Measurements from ENCODE around the gene SLC1A2.

Gene SLC1A2

DNA sequence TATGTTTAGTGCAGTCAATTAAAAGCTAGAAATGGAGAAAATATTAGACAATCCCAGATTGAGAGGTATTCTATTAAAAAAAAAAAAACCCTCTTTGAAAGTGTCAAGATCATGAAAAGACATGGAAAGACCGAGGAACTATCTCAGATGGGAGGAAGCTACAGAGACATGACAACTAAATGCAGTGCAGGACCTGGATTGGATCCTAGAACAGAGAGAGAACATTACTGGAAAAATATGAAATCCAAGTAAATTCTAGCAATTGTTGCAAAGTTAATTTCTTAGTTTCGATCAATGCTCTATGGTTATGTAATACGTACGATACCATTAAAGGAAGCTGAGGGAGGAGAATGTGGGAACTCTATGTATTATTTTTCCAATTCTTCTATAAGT is 43.2 kb downstream of the SLC1A2 start:
- DNase-seq (ENCODE audit: low read depth, low spot score), result no peak

DNA sequence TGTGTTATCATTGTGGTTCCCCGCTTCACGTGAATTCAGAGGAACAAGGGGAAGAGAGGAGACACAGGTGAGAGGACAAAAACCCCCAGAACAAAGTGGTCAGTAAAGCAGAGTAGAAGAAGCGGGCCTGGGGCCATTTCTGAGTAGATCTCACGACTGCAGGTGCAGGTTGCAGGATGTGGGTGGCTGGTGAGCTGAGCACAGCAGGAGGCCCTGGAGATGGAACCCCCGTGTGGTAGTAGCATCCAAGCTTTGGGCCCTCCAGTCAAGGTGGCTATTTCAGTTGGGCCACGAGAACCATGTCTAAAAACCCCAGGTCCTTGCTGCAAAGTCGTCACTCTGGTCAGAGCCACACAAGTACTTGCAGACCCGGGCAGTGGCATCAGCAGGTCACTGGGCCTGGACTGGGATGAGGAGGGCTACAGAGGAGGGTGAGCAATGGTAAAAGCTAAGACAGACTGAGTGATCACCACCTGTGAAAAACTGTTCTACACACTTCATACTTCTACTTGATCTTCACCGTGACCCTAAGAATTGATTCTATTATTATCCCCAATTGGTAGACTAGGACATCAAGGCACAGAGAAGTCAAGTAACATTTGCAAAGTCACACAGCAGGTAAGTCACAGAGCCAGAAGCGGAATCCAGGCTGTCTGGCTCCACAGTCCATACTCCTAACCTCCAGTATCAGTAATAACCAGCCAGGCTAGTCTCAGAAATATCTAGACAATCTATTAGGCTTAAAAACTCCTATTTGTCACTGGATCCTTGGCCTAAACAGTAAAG is 43.8 kb downstream of the SLC1A2 start:
- no peak for DNase-seq (ENCODE audit: low read depth, low spot score)

DNA sequence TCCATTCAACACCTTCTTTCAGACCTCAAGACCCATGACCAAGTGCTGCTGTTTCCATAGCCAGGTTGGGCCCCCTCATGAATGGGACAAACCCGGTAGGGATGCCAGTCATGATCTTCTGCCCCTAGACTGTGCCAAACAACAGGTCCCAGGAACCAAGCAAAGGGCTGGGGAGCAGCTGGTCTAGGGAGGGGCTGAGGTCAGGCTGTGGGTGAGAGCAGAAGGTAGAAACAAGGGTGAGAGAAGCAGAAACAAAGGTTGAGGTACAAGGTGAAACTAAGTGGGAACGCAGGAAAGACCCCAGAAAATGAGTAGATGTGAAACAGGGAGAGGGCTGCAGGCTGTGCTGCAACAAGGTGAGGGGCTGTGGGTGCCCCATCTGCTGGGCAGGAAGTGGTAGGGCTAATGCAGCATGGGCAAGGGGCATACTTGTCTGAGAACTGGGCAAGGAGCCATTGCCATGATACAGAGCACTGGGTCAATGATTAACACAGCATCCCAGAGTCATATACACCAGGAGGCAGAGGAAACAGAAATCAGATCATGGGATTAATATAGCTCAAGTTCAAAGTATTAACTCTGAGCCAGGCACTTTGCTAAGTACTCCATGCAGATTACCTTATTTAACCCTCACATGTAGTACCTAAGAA is 45.9 kb downstream of the SLC1A2 start:
- DNase-seq (ENCODE audit: low read depth, low spot score), result no peak

DNA sequence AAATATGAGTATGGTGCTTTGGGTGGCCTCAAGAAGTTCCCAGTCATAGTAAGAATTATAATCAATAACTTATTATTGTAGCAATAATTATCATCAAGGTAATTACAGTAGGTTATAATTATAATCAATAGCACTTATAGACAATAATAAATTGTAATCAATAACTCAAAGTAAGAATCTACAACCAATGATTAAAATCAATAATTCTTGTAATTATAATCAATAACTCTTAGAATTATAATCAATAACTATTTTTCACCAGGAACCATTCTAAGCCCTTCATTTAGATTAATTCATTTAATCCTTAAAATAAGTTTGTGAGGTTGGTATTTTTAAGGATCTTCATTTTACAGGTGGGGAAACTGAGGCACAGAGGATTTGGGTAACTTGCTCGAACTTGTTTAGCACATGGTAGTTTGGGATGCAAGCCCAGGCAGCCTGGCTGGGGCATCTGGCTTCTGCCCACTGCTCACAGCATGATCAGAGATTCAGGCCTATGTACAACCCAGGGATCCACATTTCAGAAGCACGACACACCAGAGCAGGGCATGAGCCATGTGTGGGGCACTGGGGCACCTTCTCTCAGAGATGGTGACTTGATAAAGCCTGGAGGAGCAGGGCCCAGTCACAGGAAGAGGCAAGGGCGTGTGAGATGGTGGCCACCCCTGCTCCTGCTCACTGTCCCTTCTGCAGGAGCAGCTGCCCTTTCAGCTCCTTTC is 46.6 kb downstream of the SLC1A2 start:
- DNase-seq (ENCODE audit: low read depth, low spot score), result no peak

DNA sequence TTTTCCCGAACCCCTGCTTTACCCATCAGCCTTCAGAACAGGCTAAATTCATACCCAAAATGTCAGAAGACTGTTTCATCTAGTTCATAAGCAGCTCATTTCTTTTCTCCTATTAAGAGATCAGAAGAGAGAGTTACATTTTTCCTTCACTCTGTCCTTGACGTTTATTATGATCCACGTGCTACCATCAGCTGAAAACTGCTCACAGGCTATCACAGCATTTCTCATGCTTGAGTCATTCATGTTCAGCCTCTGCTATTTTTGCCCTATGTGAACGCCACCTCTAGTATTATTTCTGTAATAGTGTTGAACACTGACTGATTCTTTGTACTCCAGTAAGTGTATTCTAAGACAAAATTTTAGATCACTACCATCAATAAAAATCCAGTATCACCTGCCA is 51.9 kb downstream of the SLC1A2 start:
- peak; percentile 39 for DNase-seq (ENCODE audit: low read depth, low spot score)

DNA sequence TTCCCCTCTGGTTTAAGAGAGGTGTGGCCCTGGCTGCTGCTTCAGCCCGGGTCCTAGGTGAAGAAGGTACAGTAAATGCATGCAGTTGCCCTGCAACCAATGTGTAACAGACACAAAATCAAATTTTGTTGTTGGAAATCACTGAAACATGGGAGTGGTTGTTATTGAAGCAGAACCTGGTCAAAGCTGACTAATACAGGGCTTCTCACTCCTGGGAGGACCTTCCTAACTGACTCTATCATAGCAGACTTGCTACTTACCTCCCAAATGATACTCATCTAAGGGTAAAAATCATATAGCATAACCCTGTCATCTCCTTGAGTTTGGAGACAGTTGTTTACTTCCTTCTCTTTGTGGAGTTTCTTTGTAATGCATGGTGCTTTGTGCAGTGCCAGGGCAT is 52.6 kb downstream of the SLC1A2 start:
- no peak for DNase-seq (ENCODE audit: low read depth, low spot score)

DNA sequence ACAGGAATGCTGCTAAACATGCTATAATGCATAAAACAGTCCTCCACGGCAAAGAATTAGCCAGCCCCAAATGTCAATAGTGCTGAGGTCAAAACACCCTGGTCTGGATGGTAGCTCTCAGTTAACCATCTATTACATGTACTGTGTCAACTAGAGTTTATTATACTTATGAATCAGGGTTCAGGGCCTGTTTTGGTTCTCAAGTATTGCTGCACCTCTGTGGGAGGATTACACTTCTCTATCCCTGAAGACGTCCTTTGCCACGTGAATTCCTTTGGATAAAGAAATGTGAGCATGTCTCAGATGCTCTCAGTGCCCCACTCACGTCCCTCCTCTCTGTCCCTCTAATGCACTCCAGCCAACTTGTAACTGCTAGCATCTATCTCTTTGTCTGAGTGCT is 53.4 kb downstream of the SLC1A2 start:
- DNase-seq (ENCODE audit: low read depth, low spot score), result no peak

DNA sequence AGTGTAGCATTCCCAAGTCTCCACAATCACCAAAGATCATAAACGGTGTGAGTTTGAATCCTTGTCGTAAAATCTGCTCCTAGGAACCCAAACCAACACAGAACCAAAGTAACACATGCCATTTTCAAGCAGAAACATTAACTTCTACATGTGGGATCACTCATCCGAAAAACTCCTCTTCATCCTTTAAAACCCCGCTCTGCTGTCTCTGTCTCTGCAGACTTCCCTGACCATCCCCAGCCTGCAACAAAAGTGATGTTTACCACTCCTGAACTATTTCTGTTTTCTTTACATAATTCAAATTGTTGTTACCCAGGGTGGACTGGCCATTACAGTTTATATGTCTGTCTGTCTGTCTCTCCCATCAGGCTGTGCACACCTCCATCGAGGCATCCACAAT is 54.0 kb downstream of the SLC1A2 start:
- no peak for DNase-seq (ENCODE audit: low read depth, low spot score)

DNA sequence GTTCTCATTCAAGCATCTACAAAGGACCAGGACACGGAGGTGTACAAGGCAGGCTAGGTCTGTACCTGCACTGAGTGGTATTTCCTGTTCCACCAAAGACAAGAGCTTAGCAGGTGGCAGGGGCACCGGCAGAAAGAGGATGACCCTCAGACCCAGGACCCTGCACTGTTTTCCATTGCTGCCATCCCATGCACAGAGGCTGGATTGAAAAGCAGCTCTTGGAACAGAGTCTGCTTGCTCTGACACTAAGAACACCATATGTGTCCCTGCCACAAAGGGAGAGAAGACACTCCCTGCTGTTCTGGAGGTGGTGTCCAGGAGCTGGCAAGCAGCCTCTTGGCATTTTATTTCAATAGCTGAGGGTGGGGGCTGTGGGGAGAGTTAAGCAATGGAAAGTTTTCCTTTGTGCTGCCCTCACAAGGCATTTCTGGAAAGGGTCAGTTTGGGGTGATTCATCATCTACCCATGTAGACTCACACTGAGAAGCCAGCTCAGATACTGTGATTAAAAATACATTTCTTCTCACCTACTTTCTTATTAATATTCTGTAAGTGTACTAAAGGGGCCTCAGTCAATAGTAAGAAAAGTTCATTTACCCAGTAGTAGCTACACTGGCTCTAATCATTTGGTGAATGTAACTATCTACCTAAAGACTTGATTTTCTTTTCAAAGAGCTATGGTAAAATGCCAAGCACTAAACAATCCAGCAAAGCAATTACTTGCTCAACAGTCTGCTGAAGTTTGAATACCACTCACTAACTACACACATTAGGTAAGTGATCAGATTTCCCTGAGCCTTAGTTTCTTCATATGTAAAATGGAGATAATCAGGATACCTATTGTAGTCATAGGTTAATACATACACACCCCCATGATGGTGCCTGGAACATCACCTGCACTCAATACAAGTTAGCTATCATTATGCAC is 55.2 kb downstream of the SLC1A2 start:
- DNase-seq (ENCODE audit: low read depth, low spot score), result peak; percentile 94

DNA sequence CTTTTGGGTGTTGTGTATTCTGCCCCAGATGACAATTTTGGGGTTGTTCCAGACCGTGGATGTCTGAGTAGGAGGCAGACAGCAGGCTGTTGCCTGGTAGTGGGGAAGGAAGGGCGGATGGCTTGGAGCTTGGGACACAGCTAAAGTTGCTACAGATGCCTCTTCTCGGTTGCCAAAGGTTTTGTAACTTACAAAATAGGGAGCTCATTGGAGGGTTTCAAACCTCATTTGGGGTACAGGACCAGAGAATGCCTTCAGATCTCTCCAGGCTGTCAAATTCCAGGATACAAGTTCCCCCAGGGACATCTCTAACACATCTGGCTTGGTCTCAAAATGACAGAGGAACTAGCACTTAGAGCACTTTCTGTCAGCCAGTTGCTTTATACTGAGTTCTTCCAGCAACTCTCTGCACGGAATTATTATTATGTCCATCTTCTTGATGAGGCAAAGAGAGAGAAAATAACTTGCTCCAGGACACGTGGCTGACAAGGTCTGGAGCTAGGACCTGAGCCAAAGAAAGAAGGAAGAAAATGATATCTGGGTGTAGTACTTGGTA is 56.0 kb downstream of the SLC1A2 start:
- DNase-seq (ENCODE audit: low read depth, low spot score), result no peak

DNA sequence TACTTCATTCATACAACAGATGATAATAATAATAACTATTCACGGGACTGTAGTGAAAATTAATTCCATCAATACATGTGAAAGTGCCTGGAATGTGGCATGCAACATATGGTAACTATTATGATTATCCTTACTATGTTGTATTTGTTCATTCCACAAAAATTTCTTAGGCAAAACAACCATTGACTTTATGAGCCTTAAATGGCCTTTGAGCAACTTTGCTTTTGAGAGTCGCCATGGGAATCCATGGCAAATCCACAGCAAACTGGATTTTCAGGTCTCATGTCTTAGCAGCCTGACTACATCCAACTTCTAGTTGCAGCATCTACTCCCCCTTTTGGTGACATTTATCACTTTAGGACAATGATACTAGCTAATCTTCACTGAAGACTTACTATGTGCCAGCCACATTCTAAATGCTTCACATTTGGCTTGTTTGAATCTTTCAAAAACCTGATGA is 56.8 kb downstream of the SLC1A2 start:
- DNase-seq (ENCODE audit: low read depth, low spot score), result no peak

DNA sequence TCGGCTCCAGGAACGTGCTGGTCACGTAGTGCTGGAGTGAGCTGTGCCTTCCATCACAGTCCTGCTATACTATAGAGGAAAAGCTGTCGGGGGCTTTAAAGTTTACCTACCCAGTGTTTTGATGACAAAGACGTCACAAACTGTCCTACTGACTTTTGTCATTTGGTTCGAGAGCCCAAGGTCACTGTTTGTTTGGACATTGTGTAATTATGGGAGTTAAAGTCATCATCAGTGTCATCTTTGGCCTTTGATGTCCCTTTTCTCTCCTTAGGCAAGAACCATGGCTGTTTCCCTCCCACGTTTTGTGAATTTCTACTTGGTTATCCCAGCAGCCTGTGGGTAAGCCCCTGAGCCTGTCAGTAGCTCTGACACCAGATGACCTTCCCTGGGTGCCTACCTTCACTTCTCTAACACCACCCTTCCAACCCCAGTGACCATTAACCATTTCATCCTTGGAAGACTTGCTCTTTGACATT is 59.3 kb downstream of the SLC1A2 start:
- no peak for DNase-seq (ENCODE audit: low read depth, low spot score)

DNA sequence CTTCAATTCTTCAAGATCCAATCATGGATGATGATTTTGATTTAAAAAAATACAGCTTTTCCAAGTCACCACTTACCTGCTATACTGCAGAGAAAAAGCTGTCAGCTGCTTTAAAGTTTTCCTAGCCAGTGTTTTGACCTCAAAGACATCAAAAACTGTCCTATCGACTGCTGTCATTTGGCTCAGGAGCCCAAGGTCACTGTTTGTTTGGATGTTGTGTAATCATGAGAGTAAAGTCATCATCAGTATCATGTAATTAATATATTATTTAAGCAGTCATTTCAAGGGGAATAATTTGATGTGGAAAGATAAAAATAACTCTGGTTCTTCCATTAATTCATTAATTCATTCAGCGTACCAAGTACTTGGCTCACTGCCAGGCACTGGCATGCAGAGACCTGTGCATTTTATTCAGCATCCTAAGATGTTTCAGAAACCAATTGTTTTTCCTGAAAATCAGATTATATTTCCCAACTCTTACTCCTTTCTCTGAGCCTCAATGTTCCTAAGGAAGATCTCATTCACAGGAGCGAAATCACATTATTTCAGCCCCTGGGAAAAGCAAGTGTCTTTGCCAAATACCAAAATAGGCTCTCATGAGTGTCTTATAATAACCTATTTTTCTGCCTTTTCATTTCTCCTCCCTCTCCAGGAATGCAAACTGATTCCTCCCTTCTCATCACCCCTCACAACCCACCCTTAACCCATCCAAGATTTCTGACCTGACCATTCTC is 59.9 kb downstream of the SLC1A2 start:
- DNase-seq (ENCODE audit: low read depth, low spot score), result no peak

DNA sequence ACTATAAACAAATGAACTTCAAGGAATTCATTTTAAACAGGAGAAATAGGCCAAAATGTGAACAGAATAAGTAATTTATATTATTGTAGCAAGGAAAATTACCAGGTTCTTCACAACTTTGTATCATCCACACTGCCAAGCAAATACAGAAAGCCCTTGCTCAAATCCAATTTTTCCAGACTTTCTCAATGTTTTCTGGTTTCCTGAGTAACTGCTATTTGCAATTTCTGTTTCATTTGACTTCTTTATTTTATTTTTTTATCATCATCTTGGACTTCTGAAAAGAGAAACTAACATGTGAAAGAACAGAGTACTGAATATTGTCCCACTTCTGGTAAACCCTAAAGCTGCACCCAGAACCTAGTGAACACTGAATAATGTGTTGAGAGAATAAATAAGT is 61.0 kb downstream of the SLC1A2 start:
- DNase-seq (ENCODE audit: low read depth, low spot score), result no peak

DNA sequence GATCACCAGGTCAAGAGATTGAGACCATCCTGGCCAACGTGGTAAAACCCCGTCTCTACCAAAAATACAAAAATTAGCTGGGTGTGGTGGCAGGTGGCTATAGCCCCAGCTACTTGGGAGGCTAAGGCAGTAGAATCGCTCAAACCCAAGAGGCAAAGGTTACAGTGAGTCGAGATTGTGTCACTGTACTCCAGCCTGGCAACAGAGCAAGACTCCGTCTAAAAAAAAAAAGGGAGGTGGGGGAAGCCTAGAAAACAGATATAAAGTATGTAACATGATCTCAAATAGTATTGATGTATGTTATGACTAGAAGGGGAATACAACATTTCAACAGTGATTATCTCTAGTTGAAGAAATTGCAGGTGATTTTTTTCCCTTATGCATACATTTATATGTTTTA is 61.4 kb downstream of the SLC1A2 start:
- no peak for DNase-seq (ENCODE audit: low read depth, low spot score)

DNA sequence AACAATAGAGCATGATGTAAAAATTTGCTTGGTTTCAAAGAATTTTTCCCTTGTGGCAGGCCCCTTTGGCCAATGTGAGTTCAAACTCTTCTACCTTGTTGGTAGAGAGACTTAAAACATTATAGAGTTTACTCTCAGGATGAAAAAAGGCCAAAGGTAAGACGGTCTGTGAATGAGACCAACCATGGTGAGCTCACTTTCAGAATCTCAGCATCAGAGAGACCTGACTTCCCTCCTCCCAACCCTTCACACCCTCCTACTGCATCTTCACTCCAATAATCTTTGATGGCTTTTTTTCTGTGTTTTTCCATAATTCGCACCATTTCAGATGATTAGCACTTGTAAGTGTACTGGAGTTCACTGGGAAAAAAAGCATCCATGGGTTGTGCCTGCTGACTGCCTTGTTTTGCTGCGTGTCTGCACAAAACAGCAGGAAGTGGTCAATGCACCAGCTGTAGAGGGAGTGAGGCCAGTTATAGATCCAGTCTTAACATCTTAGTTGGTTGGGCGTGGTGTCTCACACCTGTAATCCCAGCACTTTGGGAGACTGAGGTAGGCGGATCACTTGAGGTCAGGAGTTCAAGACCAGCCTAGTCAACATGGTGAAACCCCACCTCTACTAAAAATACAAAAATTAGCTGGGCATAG is 64.1 kb downstream of the SLC1A2 start:
- no peak for DNase-seq (ENCODE audit: low read depth, low spot score)

DNA sequence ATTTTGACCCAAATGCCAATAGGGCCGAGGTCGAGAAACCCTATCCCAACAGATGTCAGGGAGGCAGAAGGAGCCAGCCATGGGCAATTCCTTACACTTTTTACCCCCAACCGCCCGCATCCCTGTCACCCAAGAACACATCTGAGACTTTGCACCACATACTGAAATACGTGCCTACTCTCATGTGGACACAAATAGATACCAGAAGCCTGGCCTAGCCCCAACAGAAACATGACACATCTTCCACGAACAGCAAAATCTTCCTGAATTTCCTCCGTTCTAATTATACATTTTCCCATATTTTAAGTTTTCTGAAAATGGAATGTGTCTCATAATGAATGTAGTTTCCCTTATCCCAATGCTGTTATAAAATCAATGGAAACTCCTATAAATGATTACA is 64.7 kb downstream of the SLC1A2 start:
- no peak for DNase-seq (ENCODE audit: low read depth, low spot score)

DNA sequence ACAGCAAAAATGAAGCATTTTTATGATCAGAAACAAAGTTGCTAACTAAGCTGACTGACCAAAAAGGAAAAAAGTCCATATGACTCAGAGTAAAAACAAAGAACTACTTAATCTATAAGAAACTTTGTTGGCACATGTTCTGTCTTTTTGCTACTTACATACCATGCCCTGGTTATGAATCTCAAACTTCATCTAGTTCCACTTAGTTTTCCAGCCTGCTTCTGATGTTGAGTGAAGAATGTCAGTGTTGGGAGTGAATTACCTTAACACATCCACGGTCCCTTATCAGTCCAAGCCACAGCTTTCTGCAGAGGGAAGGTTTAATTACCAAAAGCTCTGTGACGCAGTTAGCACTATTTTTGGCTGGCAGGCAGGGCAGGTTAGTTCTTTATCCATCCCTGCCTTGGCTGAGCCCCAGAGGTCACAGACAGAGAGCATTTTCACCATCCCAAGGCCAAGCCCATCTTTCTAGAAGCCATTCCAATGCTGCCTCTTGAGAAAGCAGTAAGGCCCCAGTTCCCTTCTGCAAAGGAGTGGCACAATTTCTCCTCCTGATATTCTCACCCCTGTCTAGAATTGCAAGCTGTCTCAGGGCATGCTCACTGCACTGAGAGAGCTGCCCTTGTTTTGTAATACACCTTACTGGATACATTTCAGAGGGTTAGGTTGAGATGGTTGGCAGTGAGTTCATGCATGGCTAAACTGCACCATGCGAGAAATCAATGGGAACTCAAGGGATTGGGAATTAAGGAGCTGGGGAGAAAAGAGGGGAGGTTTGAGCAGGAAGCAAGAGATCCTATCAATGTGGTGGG is 67.1 kb downstream of the SLC1A2 start:
- DNase-seq (ENCODE audit: low read depth, low spot score), result peak; percentile 32

DNA sequence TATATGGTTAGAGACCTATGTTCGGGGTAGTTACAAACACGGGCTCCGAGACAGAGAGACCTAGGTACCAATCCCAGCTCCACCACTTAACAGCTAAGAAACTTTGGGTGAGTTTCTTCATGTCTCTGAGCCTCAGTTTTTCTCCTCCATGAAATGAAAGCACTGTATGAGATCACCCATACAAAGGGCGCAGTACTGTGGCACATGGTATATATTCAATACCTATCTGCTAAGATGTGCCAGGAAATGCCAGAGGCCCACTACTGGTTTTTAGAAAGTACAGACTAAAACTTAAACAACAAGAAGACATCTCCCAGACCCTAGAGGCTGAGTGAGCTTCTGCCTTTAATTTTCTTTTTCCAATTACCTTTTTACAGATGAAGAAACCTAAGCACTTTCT is 69.5 kb downstream of the SLC1A2 start:
- no peak for DNase-seq (ENCODE audit: low read depth, low spot score)

Measured in astrocyte of the hippocampus (primary cell).